Panc1 (cell line): ENCODE results near the gene HACD1.

Source experiments
- CTCF ChIP-seq: fragments of 450-650 bp; IDR thresholded peaks from 2 replicates; pipeline ENCODE4 v1.5.1; 2017; ENCODE audit warnings: mild to moderate bottlenecking
- POLR2AphosphoS5 ChIP-seq: IDR thresholded peaks from 2 replicates; pipeline ENCODE4 v1.6.1; 2012; ENCODE audit warnings: mild to moderate bottlenecking, low read depth, low read length, moderate library complexity
- REST ChIP-seq, 2 experiments: IDR thresholded peaks; 2 replicates each; pipeline ENCODE4 v1.6.1; 2011 to 2012; ENCODE audit warnings: low read depth in 2 of 2, control low read depth in 1 of 2, low read length in 1 of 2, mild to moderate bottlenecking in 1 of 2, moderate library complexity in 1 of 2; ENCODE audit not compliant: insufficient read depth in 1 of 2
- TCF7L2 ChIP-seq: IDR thresholded peaks from 2 replicates; pipeline ENCODE4 v1.6.1; 2011; ENCODE audit warnings: mild to moderate bottlenecking, low read depth, low read length, inconsistent platforms

GRCh38 chr10:17617031-17617911, at the start of gene HACD1:
- TF ChIP-seq CTCF (peak; percentile 61), REST (IDR thresholded peaks at IDR 0.05; ENCODE audit: insufficient read depth in 1 of 2, low read depth in 2 of 2, low read length in 1 of 2) (no peak), POLR2AphosphoS5 (peak; percentile 49; the same call in 1 of the 2 replicates), TCF7L2 (no peak)
